OCI-LY1 (cell line): ENCODE data around the gene ABCC6.

Experiments
- H2AFZ ChIP-seq: fragments of 200-600 bp; sonication (generic), shearing (Covaris generic); 2 replicates; pipeline ENCODE4 v1.6.0; 2014; ENCODE audit warnings: antibody characterized with exemption, mild to moderate bottlenecking, low read length
- H3F3A ChIP-seq: fragments of 200-600 bp; sonication (generic), shearing (Covaris generic); 2 replicates; pipeline ENCODE4 v1.6.0; 2014; ENCODE audit warnings: mild to moderate bottlenecking, antibody characterized with exemption, low read length, moderate library complexity; ENCODE audit not compliant: insufficient read depth
- H3K27ac ChIP-seq: fragments of 200-600 bp; sonication (generic); 2 replicates; pipeline ENCODE4 v1.5.1; 2014; ENCODE audit warnings: low read length, mixed run types, mild to moderate bottlenecking, low read depth; ENCODE audit not compliant: poor library complexity, severe bottlenecking
- H3K27me3 ChIP-seq: fragments of 200-600 bp; sonication (generic); 2 replicates; pipeline ENCODE4 v1.6.0; 2014; ENCODE audit warnings: antibody characterized with exemption, mild to moderate bottlenecking, low read length, moderate library complexity; ENCODE audit not compliant: insufficient read depth
- H3K36me3 ChIP-seq: fragments of 200-600 bp; sonication (generic); 2 replicates; pipeline ENCODE4 v1.6.1; 2014; ENCODE audit warnings: mild to moderate bottlenecking, antibody characterized with exemption, low read length, moderate library complexity, mixed read lengths; ENCODE audit not compliant: insufficient read depth
- H3K4me1 ChIP-seq: fragments of 200-600 bp; sonication (generic); 2 replicates; pipeline ENCODE4 v1.5.1; 2014; ENCODE audit warnings: mild to moderate bottlenecking, low read length, moderate library complexity; ENCODE audit not compliant: insufficient read depth, severe bottlenecking
- H3K4me2 ChIP-seq: fragments of 200-600 bp; sonication (generic), shearing (Covaris generic); 2 replicates; pipeline ENCODE4 v1.6.1; 2014; ENCODE audit warnings: low read length
- H3K4me3 ChIP-seq: fragments of 200-600 bp; sonication (generic); 2 replicates; pipeline ENCODE4 v1.5.1; 2014; ENCODE audit warnings: low read length, low read depth, mild to moderate bottlenecking, mixed read lengths; ENCODE audit not compliant: poor library complexity, severe bottlenecking
- H3K79me2 ChIP-seq: fragments of 200-600 bp; shearing (Covaris generic); 2 replicates; pipeline ENCODE4 v1.6.1; 2016; ENCODE audit warnings: mixed run types, low read length, mixed read lengths; ENCODE audit not compliant: insufficient read depth
- H3K9ac ChIP-seq: fragments of 200-600 bp; sonication (generic), shearing (Covaris generic); 2 replicates; pipeline ENCODE4 v1.6.1; 2014; ENCODE audit warnings: mild to moderate bottlenecking, low read length, mixed read lengths
- H3K9me2 ChIP-seq: fragments of 200-600 bp; sonication (generic), shearing (Covaris generic); 2 replicates; pipeline ENCODE4 v1.6.1; 2014; ENCODE audit warnings: low read depth, mild to moderate bottlenecking, low read length, mixed read lengths
- H3K9me3 ChIP-seq: fragments of 200-600 bp; shearing (Covaris generic); 2 replicates; pipeline ENCODE4 v1.6.1; 2014; ENCODE audit warnings: low read length, mixed read lengths
- H4K20me1 ChIP-seq: fragments of 200-600 bp; sonication (generic), shearing (Covaris generic); 2 replicates; pipeline ENCODE4 v1.6.0; 2016; ENCODE audit warnings: mild to moderate bottlenecking, low read length; ENCODE audit not compliant: insufficient read depth
- CTCF ChIP-seq: fragments of 200-600 bp; sonication (generic), shearing (Covaris generic); IDR thresholded peaks from 2 replicates; pipeline ENCODE4 v1.5.1; 2017; ENCODE audit warnings: mild to moderate bottlenecking, antibody characterized with exemption, low read length, moderate library complexity, mixed read lengths
- EZH2 ChIP-seq: fragments of 200-600 bp; sonication (generic), shearing (Covaris generic); IDR thresholded peaks from 2 replicates; pipeline ENCODE4 v1.8.0; 2017; ENCODE audit warnings: borderline replicate concordance, mixed run types, mild to moderate bottlenecking, antibody characterized with exemption, low read length, moderate library complexity, mixed read lengths

Gene ABCC6

GRCh38 chr16:16131204-16131603 lies 92.1 kb downstream of the ABCC6 start:
- H4K20me1 ChIP-seq: no peaks in the 10 kb centered on the region
- peaks cover 80% of the 10 kb centered on the region for H3K36me3 ChIP-seq
- H3K79me2 ChIP-seq: no peaks in the 10 kb centered on the region
- TF ChIP-seq CTCF: no peak
- no peak for TF ChIP-seq EZH2
- no peak overlapping the region for H2AFZ ChIP-seq
- H3K27me3 ChIP-seq: no peaks in the 10 kb centered on the region
- H3K9ac ChIP-seq: no peak overlapping the region
- no peaks in the 10 kb centered on the region for H3K9me2 ChIP-seq
- H3F3A ChIP-seq: no peaks in the 10 kb centered on the region
- no peaks in the 10 kb centered on the region for H3K9me3 ChIP-seq
- no peak overlapping the region for H3K27ac ChIP-seq
- no peaks in the 10 kb centered on the region for H3K4me1 ChIP-seq
- no peak overlapping the region for H3K4me3 ChIP-seq
- H3K4me2 ChIP-seq: no peak overlapping the region

GRCh38 chr16:16127469-16128116 lies 95.7 kb downstream of the ABCC6 start:
- TF ChIP-seq CTCF (peak; percentile 80), EZH2 (no peak)
- no peaks in the 10 kb centered on the region for H3K9me2 ChIP-seq
- no peak overlapping the region for H2AFZ ChIP-seq
- no peak overlapping the region for H3K9ac ChIP-seq
- H3K27me3 ChIP-seq: no peaks in the 10 kb centered on the region
- H3K4me2 ChIP-seq: no peak overlapping the region
- peaks cover 84% of the 10 kb centered on the region for H3K36me3 ChIP-seq
- no peaks in the 10 kb centered on the region for H3K4me1 ChIP-seq
- no peaks in the 10 kb centered on the region for H3F3A ChIP-seq
- peak overlapping the region; percentile 37 for H3K27ac ChIP-seq
- no peak overlapping the region for H3K4me3 ChIP-seq
- H4K20me1 ChIP-seq: no peaks in the 10 kb centered on the region
- peaks cover 6% of the 10 kb centered on the region; the same call in 1 of the 2 replicates for H3K9me3 ChIP-seq
- no peaks in the 10 kb centered on the region for H3K79me2 ChIP-seq

GRCh38 chr16:16126896-16127295 lies 96.4 kb downstream of the ABCC6 start:
- H3K79me2 ChIP-seq: no peaks in the 10 kb centered on the region
- peaks cover 88% of the 10 kb centered on the region for H3K36me3 ChIP-seq
- H3K4me1 ChIP-seq: no peaks in the 10 kb centered on the region
- no peak overlapping the region for H3K4me3 ChIP-seq
- no peaks in the 10 kb centered on the region for H3K9me2 ChIP-seq
- TF ChIP-seq CTCF (no peak), EZH2 (no peak)
- H3K27ac ChIP-seq: peak overlapping the region; percentile 5
- no peaks in the 10 kb centered on the region for H3F3A ChIP-seq
- no peak overlapping the region for H2AFZ ChIP-seq
- peaks cover 6% of the 10 kb centered on the region; the same call in 1 of the 2 replicates for H3K9me3 ChIP-seq
- H3K9ac ChIP-seq: no peak overlapping the region
- no peak overlapping the region for H3K4me2 ChIP-seq
- H3K27me3 ChIP-seq: no peaks in the 10 kb centered on the region
- no peaks in the 10 kb centered on the region for H4K20me1 ChIP-seq
